Measurements from ENCODE around the gene EBF4. TPM values are rescaled to one million over a fixed set of nuclear protein-coding genes. Genes with fewer than 3 reads are reported as not detected.

The EBF4 gene
- total RNA-seq, 2 experiments from 2014 or later: 1.5 to 4.4 TPM

GRCh38 chr20:2804852-2805688 is 112.5 kb downstream of the EBF4 start:
- Histone ChIP-seq H3K4me2 (ENCODE audit: low read length) (no peak overlapping the region), H2AFZ (ENCODE audit: low read length) (no peak overlapping the region), H3K36me3 (ENCODE audit: insufficient read depth, low read length) (no peaks in the 10 kb centered on the region), H3K9me2 (ENCODE audit: insufficient read depth, low read length) (no peaks in the 10 kb centered on the region), H3K9me3 (ENCODE audit: low read length) (no peaks in the 10 kb centered on the region), H4K20me1 (ENCODE audit: insufficient read depth, low read length) (no peaks in the 10 kb centered on the region), H3K4me1 (ENCODE audit: insufficient read depth, low read length, poor library complexity, severe bottlenecking) (no peaks in the 10 kb centered on the region), H3K27ac (ENCODE audit: low read depth, low read length, poor library complexity, severe bottlenecking) (no peak overlapping the region), H3K4me3 (ENCODE audit: low read depth, low read length, poor library complexity, severe bottlenecking) (no peak overlapping the region), H3K79me2 (ENCODE audit: insufficient read depth, low read depth, low read length) (no peaks in the 10 kb centered on the region)
- intact Hi-C loops (cut with micrococcal nuclease; ENCODE audit: unreplicated experiment): no loop called here
- ChIA-PET CTCF (ENCODE audit: unreplicated experiment) (no interaction called here), POLR2A (no interaction called here)
- no TSS peak for BruUV-seq (replicated peaks)
- DNase-seq (ENCODE audit: low spot score): no peak
- TF ChIP-seq EZH2phosphoT487 (IDR thresholded peaks at IDR 0.05; ENCODE audit: borderline replicate concordance, low read depth, low read length) (no peak), CTCF (conservative IDR thresholded peaks at IDR 0.05; ENCODE audit: low read length) (no peak)

GRCh38 chr20:2805689-2806350 is 113.2 kb downstream of the EBF4 start:
- TF ChIP-seq EZH2phosphoT487 (IDR thresholded peaks at IDR 0.05; ENCODE audit: borderline replicate concordance, low read depth, low read length) (no peak), CTCF (conservative IDR thresholded peaks at IDR 0.05; ENCODE audit: low read length) (no peak)
- CTCF ChIA-PET (ENCODE audit: unreplicated experiment): no interaction called here
- intact Hi-C loops (cut with micrococcal nuclease; ENCODE audit: unreplicated experiment): no loop called here
- H3K36me3 ChIP-seq (ENCODE audit: insufficient read depth, low read length): no peaks in the 10 kb centered on the region
- no peak overlapping the region for H3K27ac ChIP-seq (ENCODE audit: low read depth, low read length, poor library complexity, severe bottlenecking)
- H3K4me3 ChIP-seq (ENCODE audit: low read depth, low read length, poor library complexity, severe bottlenecking): no peak overlapping the region
- DNase-seq (ENCODE audit: low spot score): no peak
- H3K9me2 ChIP-seq (ENCODE audit: insufficient read depth, low read length): no peaks in the 10 kb centered on the region
- POLR2A ChIA-PET: interaction anchor here (0.5 kb wide), 1 partner anchor 282 kb away, joined by 3 read pairs; no protein-coding TSS in a partner anchor
- no peaks in the 10 kb centered on the region for H4K20me1 ChIP-seq (ENCODE audit: insufficient read depth, low read length)
- BruUV-seq (replicated peaks): no TSS peak
- no peaks in the 10 kb centered on the region for H3K79me2 ChIP-seq (ENCODE audit: insufficient read depth, low read depth, low read length)
- no peaks in the 10 kb centered on the region for H3K9me3 ChIP-seq (ENCODE audit: low read length)
- no peak overlapping the region for H2AFZ ChIP-seq (ENCODE audit: low read length)
- H3K4me1 ChIP-seq (ENCODE audit: insufficient read depth, low read length, poor library complexity, severe bottlenecking): no peaks in the 10 kb centered on the region
- H3K4me2 ChIP-seq (ENCODE audit: low read length): no peak overlapping the region

- TF ChIP-seq EZH2phosphoT487 (IDR thresholded peaks at IDR 0.05; ENCODE audit: borderline replicate concordance, low read depth, low read length): no peak
- TF ChIP-seq CTCF (conservative IDR thresholded peaks at IDR 0.05; ENCODE audit: low read length): no peak
- no peaks in the 10 kb centered on the region for H3K4me1 ChIP-seq (ENCODE audit: insufficient read depth, low read length, poor library complexity, severe bottlenecking)
- no peaks in the 10 kb centered on the region for H3K36me3 ChIP-seq (ENCODE audit: insufficient read depth, low read length)
- no peaks in the 10 kb centered on the region for H3K9me3 ChIP-seq (ENCODE audit: low read length)
- DNase-seq (ENCODE audit: low spot score): no peak
- no peaks in the 10 kb centered on the region for H3K79me2 ChIP-seq (ENCODE audit: insufficient read depth, low read depth, low read length)
- H4K20me1 ChIP-seq (ENCODE audit: insufficient read depth, low read length): no peaks in the 10 kb centered on the region
- no peak overlapping the region for H2AFZ ChIP-seq (ENCODE audit: low read length)
- H3K4me3 ChIP-seq (ENCODE audit: low read depth, low read length, poor library complexity, severe bottlenecking): no peak overlapping the region
- ChIA-PET POLR2A (interaction anchor here (0.5 kb wide), 1 partner anchor 283 kb away, joined by 3 read pairs; no protein-coding TSS in a partner anchor), CTCF (ENCODE audit: unreplicated experiment) (no interaction called here)
- H3K27ac ChIP-seq (ENCODE audit: low read depth, low read length, poor library complexity, severe bottlenecking): no peak overlapping the region
- no peak overlapping the region for H3K4me2 ChIP-seq (ENCODE audit: low read length)
- intact Hi-C loops (cut with micrococcal nuclease; ENCODE audit: unreplicated experiment): no loop called here
- no TSS peak for BruUV-seq (replicated peaks)
- no peaks in the 10 kb centered on the region for H3K9me2 ChIP-seq (ENCODE audit: insufficient read depth, low read length)
Measured at GRCh38 chr20:2806351-2806701, 113.7 kb downstream of the EBF4 start.
